Chondrocyte (in vitro differentiated cells): Measurements from ENCODE around the gene DEFB132. TPM values are rescaled to one million over a fixed set of nuclear protein-coding genes. Genes with fewer than 3 reads are reported as not detected.

Experiments
- DNase-seq: peaks from one replicate; pipeline ENCODE4 v3.0.0; 2021; ENCODE audit warnings: mixed read lengths, low spot score
- H3K27ac Mint-ChIP-seq: one replicate; pipeline ENCODE4 v1.8.0; 2021; ENCODE audit warnings: mild to moderate bottlenecking, moderate library complexity, mixed read lengths; ENCODE audit not compliant: unreplicated experiment
- H3K27me3 Mint-ChIP-seq: 2 replicates; pipeline ENCODE4 v1.8.0; 2021; ENCODE audit warnings: low read depth, mixed read lengths
- H3K36me3 Mint-ChIP-seq: 2 replicates; pipeline ENCODE4 v1.8.0; 2021; ENCODE audit warnings: low read depth, mixed read lengths
- H3K4me1 Mint-ChIP-seq: 2 replicates; pipeline ENCODE4 v1.8.0; 2021; ENCODE audit warnings: low read depth, mild to moderate bottlenecking, mixed read lengths
- H3K4me3 Mint-ChIP-seq: one replicate; pipeline ENCODE4 v1.8.0; 2021; ENCODE audit warnings: mild to moderate bottlenecking, moderate library complexity, mixed read lengths; ENCODE audit not compliant: unreplicated experiment
- H3K9me3 Mint-ChIP-seq: 2 replicates; pipeline ENCODE4 v1.8.0; 2021; ENCODE audit warnings: low read depth, mixed read lengths
- total RNA-seq: library from RNA; stranded (reverse); gene quantifications from 3 replicates; pipeline ENCODE4 v1.2.1, GENCODE V29; 2021
- TF ChIP-seq, protein P1 (sequence below): fragments of 200-600 bp; sonication (generic); IDR thresholded peaks from 2 replicates; pipeline ENCODE4 v1.5.0; 2021; ENCODE audit warnings: antibody characterized with exemption, mild to moderate bottlenecking, moderate library complexity

The DEFB132 gene
- total RNA-seq, 1 donor from 2014 or later: not detected

DNA sequence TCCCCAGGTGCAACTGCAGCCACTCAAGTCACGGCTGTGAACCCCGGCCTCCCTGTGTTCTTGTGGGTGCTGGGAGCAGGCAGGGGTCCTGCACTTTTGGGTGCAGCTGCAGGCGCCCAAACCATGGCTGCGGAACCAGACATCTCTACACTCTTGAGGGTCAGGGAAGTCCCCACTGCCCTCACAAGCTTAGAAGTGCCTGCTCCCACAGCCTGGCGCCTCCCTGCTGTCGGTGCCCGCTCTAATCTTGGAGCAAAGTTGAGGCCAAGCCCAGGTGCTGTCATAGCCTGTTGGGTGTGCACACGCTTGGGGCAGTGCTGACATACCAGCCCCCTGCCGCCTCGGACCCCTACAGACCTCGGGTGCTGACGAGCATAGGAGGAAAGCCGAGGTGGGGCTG lies 6.2 kb downstream of the DEFB132 start:
- peaks cover 23% of the 10 kb centered on the region for H3K27me3 Mint-ChIP-seq
- H3K36me3 Mint-ChIP-seq: no peaks in the 10 kb centered on the region
- no peak overlapping the region for H3K4me3 Mint-ChIP-seq
- TF ChIP-seq, protein P1, sequence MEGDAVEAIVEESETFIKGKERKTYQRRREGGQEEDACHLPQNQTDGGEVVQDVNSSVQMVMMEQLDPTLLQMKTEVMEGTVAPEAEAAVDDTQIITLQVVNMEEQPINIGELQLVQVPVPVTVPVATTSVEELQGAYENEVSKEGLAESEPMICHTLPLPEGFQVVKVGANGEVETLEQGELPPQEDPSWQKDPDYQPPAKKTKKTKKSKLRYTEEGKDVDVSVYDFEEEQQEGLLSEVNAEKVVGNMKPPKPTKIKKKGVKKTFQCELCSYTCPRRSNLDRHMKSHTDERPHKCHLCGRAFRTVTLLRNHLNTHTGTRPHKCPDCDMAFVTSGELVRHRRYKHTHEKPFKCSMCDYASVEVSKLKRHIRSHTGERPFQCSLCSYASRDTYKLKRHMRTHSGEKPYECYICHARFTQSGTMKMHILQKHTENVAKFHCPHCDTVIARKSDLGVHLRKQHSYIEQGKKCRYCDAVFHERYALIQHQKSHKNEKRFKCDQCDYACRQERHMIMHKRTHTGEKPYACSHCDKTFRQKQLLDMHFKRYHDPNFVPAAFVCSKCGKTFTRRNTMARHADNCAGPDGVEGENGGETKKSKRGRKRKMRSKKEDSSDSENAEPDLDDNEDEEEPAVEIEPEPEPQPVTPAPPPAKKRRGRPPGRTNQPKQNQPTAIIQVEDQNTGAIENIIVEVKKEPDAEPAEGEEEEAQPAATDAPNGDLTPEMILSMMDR: no peak
- no peak for DNase-seq
- H3K4me1 Mint-ChIP-seq: peaks cover 9% of the 10 kb centered on the region
- H3K27ac Mint-ChIP-seq: no peak overlapping the region
- H3K9me3 Mint-ChIP-seq: no peaks in the 10 kb centered on the region

DNA sequence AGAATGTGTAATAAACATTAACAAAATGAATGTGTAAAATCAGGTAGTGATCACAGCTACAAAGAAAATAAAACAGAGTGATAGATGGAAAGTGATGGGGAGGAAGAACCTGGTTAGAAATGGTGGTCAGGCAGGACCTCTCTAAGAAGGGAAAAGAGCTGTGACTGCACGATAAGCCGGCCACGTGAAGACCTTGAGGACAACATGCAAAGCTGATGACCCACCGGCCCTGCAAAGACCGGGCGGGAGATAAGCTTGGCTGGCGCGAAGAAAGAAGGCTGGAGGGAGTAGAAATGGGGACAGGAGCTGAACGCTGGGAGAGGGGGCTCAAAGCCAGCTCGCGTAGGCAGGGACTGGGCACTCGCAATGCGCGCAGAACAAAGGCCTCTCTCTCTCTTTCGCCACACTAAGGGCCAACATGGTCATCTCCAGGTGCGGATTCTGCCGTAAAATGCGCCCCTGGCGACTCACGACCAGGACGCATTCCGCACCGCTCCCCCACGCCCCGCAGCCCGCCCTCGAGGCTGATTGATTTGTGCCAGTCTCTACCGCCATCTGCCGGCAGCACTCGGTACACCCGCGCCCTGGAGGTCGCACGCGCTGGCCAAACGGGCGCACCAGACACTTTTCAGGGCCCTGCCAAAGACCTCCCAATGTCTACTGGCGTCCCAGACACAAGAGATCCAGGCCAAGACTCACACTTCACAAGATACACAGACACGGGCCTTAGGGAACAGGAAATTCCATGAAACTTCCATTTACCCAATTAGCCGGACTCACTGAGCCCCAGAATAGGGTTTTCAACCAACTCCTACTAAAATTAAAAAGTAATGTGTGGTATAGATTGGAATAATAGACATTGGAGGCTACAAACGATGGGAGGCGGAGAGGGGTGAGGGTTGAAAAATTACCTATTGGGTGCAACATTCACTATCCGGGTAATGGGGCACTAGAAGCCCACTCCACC lies 9.4 kb downstream of the DEFB132 start:
- H3K4me3 Mint-ChIP-seq: peak overlapping the region; percentile 77
- H3K27me3 Mint-ChIP-seq: peaks cover 11% of the 10 kb centered on the region
- H3K9me3 Mint-ChIP-seq: no peaks in the 10 kb centered on the region
- DNase-seq: no peak
- peaks cover 9% of the 10 kb centered on the region for H3K4me1 Mint-ChIP-seq
- TF ChIP-seq, protein P1: peak; percentile 99
- H3K36me3 Mint-ChIP-seq: no peaks in the 10 kb centered on the region
- peak overlapping the region; percentile 62 for H3K27ac Mint-ChIP-seq

DNA sequence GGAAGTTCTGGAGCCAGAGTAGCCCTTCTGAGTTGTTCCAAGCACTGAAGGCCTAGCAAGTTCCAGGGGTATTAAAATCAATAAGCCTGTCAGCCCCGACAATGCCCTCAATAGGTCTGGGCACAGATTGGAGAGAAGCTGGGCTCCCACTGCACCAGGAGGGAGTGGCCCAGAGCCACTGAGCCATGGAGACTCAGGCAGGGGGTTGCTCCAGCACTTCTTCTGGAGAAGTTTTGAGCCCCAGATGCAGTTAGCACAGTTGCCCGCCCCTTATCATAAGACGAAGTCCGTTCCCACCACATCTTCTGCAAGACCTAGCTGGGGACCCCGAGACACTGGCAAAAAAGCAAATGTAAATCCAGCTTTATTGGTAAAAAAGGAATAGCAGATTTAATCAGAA lies 13.0 kb downstream of the DEFB132 start:
- TF ChIP-seq, protein P1: no peak
- H3K36me3 Mint-ChIP-seq: peaks cover 3% of the 10 kb centered on the region
- no peak for DNase-seq
- peaks cover 9% of the 10 kb centered on the region for H3K4me1 Mint-ChIP-seq
- H3K27ac Mint-ChIP-seq: no peak overlapping the region
- no peaks in the 10 kb centered on the region for H3K27me3 Mint-ChIP-seq
- no peaks in the 10 kb centered on the region for H3K9me3 Mint-ChIP-seq
- no peak overlapping the region for H3K4me3 Mint-ChIP-seq

DNA sequence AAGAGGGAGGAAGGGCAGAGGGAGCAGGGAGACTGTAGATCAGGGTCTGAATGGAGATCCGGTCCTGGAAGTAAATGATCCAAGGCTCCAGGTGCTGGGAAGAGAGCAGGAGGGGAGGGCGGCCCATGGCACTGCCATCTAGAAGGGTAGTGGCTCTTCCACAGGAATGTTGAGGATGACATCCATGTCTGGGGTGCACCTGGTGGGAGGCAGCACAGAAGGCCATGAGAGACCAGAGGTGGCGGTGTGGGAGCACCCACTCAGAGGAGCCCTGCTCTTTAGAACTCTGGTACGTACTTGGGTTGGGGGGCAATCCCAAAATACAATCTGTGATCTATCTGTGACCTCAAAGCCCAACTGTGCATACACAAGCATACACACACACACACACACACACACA lies 13.5 kb downstream of the DEFB132 start:
- H3K27ac Mint-ChIP-seq: no peak overlapping the region
- H3K4me3 Mint-ChIP-seq: no peak overlapping the region
- TF ChIP-seq, protein P1: no peak
- DNase-seq: no peak
- H3K36me3 Mint-ChIP-seq: peaks cover 7% of the 10 kb centered on the region
- H3K4me1 Mint-ChIP-seq: peaks cover 9% of the 10 kb centered on the region
- no peaks in the 10 kb centered on the region for H3K27me3 Mint-ChIP-seq
- no peaks in the 10 kb centered on the region for H3K9me3 Mint-ChIP-seq

DNA sequence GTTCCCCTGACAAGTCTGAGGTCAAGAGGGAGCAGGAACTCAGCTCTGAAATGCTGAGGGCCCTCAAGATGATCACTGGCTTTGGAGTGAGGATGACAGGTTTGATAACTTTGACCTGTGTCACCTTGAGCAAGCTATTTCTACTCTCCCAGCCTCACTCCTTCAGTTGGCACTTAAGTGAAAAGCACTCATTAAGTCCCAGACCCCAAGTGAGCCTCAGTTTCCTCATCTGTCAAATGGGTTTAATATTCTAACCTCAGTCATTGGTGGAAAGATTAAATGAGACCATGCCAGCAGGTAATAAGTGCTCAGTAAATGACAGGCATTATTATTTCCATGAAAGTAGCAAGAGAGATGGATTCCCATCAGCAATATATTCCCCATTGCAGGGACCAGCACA lies 14.0 kb downstream of the DEFB132 start:
- H3K4me3 Mint-ChIP-seq: no peak overlapping the region
- DNase-seq: no peak
- no peak overlapping the region for H3K27ac Mint-ChIP-seq
- TF ChIP-seq, protein P1: no peak
- H3K27me3 Mint-ChIP-seq: no peaks in the 10 kb centered on the region
- peaks cover 11% of the 10 kb centered on the region for H3K36me3 Mint-ChIP-seq
- no peaks in the 10 kb centered on the region for H3K9me3 Mint-ChIP-seq
- H3K4me1 Mint-ChIP-seq: peaks cover 7% of the 10 kb centered on the region
